DOHH2 (cell line): Measurements from ENCODE around the gene MRTFA.

Experiments
- EZH2phosphoT487 ChIP-seq: fragments of 200-600 bp; sonication (generic); IDR thresholded peaks from 2 replicates; pipeline ENCODE4 v1.6.1; 2017; ENCODE audit warnings: borderline replicate concordance, mild to moderate bottlenecking, antibody characterized with exemption, low read length, moderate library complexity, mixed read lengths
- TF ChIP-seq, protein P1 (sequence below): fragments of 200-600 bp; sonication (generic); IDR thresholded peaks from one replicate; pipeline ENCODE4 v1.5.1; 2014; ENCODE audit warnings: antibody characterized with exemption, mild to moderate bottlenecking, low read depth, low read length; ENCODE audit not compliant: poor library complexity, severe bottlenecking

- TF ChIP-seq, protein P1, sequence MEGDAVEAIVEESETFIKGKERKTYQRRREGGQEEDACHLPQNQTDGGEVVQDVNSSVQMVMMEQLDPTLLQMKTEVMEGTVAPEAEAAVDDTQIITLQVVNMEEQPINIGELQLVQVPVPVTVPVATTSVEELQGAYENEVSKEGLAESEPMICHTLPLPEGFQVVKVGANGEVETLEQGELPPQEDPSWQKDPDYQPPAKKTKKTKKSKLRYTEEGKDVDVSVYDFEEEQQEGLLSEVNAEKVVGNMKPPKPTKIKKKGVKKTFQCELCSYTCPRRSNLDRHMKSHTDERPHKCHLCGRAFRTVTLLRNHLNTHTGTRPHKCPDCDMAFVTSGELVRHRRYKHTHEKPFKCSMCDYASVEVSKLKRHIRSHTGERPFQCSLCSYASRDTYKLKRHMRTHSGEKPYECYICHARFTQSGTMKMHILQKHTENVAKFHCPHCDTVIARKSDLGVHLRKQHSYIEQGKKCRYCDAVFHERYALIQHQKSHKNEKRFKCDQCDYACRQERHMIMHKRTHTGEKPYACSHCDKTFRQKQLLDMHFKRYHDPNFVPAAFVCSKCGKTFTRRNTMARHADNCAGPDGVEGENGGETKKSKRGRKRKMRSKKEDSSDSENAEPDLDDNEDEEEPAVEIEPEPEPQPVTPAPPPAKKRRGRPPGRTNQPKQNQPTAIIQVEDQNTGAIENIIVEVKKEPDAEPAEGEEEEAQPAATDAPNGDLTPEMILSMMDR = no peak
- no peak for TF ChIP-seq EZH2phosphoT487
These were observed 185.3 kb downstream of the MRTFA start for GRCh38 chr22:40451210-40451609.
